GM13976 (cell line): ENCODE data around the gene SLC25A21.

Experiments
- DNase-seq: peaks from one replicate; pipeline ENCODE4 v3.0.0; 2012; ENCODE audit warnings: low spot score
- CTCF ChIP-seq: IDR thresholded peaks from 2 replicates; pipeline ENCODE4 v1.5.1; 2012; ENCODE audit warnings: borderline replicate concordance, mild to moderate bottlenecking; ENCODE audit not compliant: insufficient read depth; ENCODE audit errors: extremely low read depth, missing control alignments, control extremely low read depth
- in situ Hi-C: fragments of 300-500 bp; cut with MboI; formaldehyde crosslinking; loops from one replicate; pipeline ENCODE4 v1.12.0; 2022; ENCODE audit warnings: low sequenced_read_pairs, mixed read lengths, inconsistent platforms; ENCODE audit not compliant: unreplicated experiment

Gene SLC25A21

GRCh38 chr14:36791402-36791801, 381.0 kb downstream of the SLC25A21 start:
- no peak for TF ChIP-seq CTCF
- in situ Hi-C loops = no loop called here
- no peak for DNase-seq

- in situ Hi-C loops = no loop called here
- no peak for DNase-seq
- no peak for TF ChIP-seq CTCF
Observed at GRCh38 chr14:36785511-36785910, 386.9 kb downstream of the SLC25A21 start.

- no peak for TF ChIP-seq CTCF
- in situ Hi-C loops = no loop called here
- no peak for DNase-seq
Observed at GRCh38 chr14:36784541-36784940, 387.9 kb downstream of the SLC25A21 start.

GRCh38 chr14:36781897-36782296, 390.5 kb downstream of the SLC25A21 start:
- in situ Hi-C loops = no loop called here
- TF ChIP-seq CTCF = no peak
- no peak for DNase-seq

GRCh38 chr14:36773558-36773957, 398.8 kb downstream of the SLC25A21 start:
- DNase-seq = no peak
- in situ Hi-C loops = no loop called here
- TF ChIP-seq CTCF = no peak

- no peak for DNase-seq
- TF ChIP-seq CTCF = no peak
- in situ Hi-C loops = no loop called here
Observed at GRCh38 chr14:36773136-36773540, 399.3 kb downstream of the SLC25A21 start.
